ENCODE measurements around the gene SEMA4C. TPM values are rescaled to one million over a fixed set of nuclear protein-coding genes. Genes with fewer than 3 reads are reported as not detected.

SEMA4C gene
- total and polyA plus RNA-seq, 9 of the 15 experiments (the other 6 are each of a cell fraction or from before 2014, with no cell fraction given): 0.32 to 59.7 (median 23.9) TPM

DNA sequence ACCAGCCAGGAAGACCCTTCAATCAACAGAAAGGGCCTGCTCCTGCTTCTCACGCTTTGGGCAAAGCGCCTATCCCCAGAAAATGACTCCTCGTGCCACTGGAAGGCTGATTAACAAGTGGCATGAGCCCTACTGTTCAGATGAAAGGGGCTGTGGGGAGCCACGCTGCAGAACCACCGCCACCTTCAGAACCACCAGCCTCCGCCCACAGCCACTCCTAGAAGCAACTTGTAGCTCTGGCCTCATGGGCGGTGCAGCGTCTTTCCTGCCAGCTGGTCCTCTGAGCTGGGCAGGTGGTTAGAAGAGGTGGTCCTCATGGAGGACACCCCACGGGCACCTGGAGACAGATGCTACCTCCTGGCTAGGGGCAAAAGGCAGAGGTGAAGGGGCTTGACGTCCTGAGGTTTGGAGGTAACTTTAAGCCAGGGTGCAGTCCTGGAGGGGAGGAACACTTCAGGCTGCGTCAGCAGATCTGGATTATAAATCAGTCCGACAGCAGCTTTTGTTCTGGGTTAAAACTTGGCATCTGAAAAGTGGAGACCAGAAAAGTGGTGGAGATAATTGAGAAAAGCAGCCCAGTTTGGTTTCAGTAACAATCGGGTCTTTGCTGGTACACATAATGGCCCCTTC is 861 bp upstream of the SEMA4C start (continued):
- TF ChIP-seq, protein P1, sequence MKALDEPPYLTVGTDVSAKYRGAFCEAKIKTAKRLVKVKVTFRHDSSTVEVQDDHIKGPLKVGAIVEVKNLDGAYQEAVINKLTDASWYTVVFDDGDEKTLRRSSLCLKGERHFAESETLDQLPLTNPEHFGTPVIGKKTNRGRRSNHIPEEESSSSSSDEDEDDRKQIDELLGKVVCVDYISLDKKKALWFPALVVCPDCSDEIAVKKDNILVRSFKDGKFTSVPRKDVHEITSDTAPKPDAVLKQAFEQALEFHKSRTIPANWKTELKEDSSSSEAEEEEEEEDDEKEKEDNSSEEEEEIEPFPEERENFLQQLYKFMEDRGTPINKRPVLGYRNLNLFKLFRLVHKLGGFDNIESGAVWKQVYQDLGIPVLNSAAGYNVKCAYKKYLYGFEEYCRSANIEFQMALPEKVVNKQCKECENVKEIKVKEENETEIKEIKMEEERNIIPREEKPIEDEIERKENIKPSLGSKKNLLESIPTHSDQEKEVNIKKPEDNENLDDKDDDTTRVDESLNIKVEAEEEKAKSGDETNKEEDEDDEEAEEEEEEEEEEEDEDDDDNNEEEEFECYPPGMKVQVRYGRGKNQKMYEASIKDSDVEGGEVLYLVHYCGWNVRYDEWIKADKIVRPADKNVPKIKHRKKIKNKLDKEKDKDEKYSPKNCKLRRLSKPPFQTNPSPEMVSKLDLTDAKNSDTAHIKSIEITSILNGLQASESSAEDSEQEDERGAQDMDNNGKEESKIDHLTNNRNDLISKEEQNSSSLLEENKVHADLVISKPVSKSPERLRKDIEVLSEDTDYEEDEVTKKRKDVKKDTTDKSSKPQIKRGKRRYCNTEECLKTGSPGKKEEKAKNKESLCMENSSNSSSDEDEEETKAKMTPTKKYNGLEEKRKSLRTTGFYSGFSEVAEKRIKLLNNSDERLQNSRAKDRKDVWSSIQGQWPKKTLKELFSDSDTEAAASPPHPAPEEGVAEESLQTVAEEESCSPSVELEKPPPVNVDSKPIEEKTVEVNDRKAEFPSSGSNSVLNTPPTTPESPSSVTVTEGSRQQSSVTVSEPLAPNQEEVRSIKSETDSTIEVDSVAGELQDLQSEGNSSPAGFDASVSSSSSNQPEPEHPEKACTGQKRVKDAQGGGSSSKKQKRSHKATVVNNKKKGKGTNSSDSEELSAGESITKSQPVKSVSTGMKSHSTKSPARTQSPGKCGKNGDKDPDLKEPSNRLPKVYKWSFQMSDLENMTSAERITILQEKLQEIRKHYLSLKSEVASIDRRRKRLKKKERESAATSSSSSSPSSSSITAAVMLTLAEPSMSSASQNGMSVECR (CRISPR knock-in tag; IDR thresholded peaks at IDR 0.05): peak; percentile 58; the same call in 1 of the 2 replicates
- TF ChIP-seq ZBED1 (IDR thresholded peaks at IDR 0.05) (0 out of 2 replicates have a peak, but pooled peaks have one; percentile 29), SAP30 (IDR thresholded peaks at IDR 0.05; ENCODE audit: borderline replicate concordance, insufficient read depth, low read depth, low read length, poor library complexity, severe bottlenecking) (peak; percentile 73), ZNF551 (CRISPR knock-in tag; IDR thresholded peaks at IDR 0.05) (no peak), ARHGAP35 (IDR thresholded peaks at IDR 0.05; ENCODE audit: partially characterized antibody) (no peak), MAFG (tag; conservative IDR thresholded peaks at IDR 0.05) (peak; percentile 88), RFX1 (IDR thresholded peaks at IDR 0.05) (no peak), NCOR1 (IDR thresholded peaks at IDR 0.05) (no peak), ESRRB (CRISPR knock-in tag; IDR thresholded peaks at IDR 0.05; ENCODE audit: borderline replicate concordance) (no peak), CBFB (CRISPR knock-in tag; IDR thresholded peaks at IDR 0.05) (0 out of 2 replicates have a peak, but pooled peaks have one; percentile 44), ZSCAN32 (CRISPR knock-in tag; IDR thresholded peaks at IDR 0.05) (no peak)
- TF ChIP-seq, protein P2, sequence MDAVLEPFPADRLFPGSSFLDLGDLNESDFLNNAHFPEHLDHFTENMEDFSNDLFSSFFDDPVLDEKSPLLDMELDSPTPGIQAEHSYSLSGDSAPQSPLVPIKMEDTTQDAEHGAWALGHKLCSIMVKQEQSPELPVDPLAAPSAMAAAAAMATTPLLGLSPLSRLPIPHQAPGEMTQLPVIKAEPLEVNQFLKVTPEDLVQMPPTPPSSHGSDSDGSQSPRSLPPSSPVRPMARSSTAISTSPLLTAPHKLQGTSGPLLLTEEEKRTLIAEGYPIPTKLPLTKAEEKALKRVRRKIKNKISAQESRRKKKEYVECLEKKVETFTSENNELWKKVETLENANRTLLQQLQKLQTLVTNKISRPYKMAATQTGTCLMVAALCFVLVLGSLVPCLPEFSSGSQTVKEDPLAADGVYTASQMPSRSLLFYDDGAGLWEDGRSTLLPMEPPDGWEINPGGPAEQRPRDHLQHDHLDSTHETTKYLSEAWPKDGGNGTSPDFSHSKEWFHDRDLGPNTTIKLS (IDR thresholded peaks at IDR 0.05; ENCODE audit: borderline replicate concordance, low read depth): peak; percentile 55; the same call in 1 of the 2 replicates
- TF ChIP-seq, protein P3, sequence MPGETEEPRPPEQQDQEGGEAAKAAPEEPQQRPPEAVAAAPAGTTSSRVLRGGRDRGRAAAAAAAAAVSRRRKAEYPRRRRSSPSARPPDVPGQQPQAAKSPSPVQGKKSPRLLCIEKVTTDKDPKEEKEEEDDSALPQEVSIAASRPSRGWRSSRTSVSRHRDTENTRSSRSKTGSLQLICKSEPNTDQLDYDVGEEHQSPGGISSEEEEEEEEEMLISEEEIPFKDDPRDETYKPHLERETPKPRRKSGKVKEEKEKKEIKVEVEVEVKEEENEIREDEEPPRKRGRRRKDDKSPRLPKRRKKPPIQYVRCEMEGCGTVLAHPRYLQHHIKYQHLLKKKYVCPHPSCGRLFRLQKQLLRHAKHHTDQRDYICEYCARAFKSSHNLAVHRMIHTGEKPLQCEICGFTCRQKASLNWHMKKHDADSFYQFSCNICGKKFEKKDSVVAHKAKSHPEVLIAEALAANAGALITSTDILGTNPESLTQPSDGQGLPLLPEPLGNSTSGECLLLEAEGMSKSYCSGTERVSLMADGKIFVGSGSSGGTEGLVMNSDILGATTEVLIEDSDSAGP (CRISPR knock-in tag; IDR thresholded peaks at IDR 0.05): 0 out of 2 replicates have a peak, but pooled peaks have one; percentile 50
- TF ChIP-seq, protein P4, sequence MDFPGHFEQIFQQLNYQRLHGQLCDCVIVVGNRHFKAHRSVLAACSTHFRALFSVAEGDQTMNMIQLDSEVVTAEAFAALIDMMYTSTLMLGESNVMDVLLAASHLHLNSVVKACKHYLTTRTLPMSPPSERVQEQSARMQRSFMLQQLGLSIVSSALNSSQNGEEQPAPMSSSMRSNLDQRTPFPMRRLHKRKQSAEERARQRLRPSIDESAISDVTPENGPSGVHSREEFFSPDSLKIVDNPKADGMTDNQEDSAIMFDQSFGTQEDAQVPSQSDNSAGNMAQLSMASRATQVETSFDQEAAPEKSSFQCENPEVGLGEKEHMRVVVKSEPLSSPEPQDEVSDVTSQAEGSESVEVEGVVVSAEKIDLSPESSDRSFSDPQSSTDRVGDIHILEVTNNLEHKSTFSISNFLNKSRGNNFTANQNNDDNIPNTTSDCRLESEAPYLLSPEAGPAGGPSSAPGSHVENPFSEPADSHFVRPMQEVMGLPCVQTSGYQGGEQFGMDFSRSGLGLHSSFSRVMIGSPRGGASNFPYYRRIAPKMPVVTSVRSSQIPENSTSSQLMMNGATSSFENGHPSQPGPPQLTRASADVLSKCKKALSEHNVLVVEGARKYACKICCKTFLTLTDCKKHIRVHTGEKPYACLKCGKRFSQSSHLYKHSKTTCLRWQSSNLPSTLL (IDR thresholded peaks at IDR 0.05): no peak
- TF ChIP-seq, protein P5, sequence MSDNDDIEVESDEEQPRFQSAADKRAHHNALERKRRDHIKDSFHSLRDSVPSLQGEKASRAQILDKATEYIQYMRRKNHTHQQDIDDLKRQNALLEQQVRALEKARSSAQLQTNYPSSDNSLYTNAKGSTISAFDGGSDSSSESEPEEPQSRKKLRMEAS (CRISPR knock-in tag; IDR thresholded peaks at IDR 0.05): peak; percentile 65
